ENCODE measurements around the gene SARS2.

The SARS2 gene

DNA sequence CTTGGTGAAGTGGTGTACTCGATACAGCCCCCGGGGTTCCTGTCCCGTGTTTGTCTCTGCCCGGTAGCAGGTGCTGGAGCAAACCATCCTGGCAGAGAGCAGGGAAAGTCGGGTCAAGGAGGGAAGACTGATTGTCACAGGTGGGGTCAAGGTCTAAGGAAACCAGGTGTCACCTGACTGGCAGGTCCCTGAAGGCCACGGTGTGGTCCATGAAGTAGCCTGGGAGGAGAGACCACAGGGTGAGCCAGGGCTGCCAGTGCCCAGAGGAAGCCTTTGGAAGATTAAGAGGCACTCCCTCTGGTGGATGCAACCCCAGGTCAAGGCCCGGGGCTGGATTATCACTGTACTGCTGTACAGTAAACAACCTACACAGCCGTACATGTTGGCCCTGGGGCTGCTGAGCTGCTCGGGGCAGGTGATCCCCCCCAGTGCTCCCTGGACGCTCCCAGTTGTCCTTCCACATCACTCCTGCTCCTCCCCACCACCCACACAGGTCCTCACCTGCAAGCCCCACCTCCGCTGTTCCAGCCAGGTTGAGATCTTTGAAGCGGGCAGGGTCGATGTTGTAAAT, 12.6 kb downstream of the SARS2 start:
- no peak for FAIRE-seq

DNA sequence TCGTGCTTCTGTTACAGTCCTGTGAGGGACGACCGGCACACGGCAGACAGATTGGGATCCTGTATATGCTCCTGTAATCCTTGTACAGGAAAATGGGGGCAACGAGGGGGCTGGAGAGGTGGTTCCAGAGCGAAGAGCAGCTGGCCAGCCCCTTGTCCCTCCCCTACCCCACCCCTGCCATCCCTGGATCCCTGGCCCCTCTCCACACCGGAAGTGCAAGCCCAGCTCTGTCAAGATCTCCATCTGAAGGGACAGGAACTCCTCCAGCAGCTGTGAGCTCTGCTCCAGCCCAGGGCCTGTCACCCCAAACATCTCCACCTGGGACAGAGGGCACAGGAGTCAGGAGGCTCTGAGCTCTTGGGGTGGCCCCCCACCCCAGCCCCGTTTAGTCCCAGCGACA, 13.0 kb downstream of the SARS2 start:
- no peak for FAIRE-seq

DNA sequence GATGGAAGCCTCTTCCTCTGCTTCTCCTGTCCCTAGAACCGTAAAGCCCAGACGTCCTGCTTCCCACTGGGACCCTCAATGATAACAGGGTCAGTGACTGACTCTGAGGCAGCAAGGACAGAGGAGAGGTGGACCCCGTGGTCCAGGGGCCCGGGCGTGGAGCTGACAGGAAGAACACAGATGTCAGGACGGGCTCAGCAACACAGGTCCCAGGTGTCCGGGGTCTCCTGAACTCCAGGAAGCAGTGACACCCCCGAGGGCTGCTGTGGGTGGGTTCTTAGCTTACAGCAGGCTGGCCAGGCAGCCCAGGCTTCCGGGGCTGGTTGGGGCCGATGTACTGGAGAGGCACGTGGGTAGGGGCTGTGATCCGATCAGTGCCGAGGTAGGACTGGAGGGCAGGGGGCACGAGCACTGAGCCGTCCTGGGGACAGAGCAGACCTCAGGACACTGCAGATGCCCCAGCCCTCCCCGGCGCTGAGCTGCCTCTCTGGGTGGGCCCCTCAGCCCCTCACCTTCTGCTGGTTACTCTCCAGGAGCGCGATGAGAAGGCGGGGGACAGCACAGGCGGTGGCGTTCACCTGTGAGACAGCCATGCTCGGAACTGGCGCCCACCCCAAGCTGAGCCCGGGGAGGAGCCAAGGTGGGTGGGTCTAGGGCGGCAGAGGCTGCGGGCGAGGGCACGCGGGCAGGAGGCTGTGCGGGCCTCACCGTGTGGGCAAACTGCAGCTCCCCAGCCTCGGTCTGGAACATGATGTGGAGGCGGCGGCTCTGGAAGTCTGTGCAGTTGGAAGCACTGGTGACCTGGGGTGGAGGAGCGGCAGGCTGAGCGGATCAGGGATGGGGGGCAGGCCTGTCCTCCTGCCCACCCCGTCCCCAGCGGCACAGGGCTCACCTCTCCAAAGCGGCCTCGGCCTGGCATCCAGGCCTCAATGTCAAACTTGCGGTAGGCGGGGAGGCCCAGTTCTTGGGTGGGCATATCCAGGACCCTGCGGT, 14.9 kb downstream of the SARS2 start:
- FAIRE-seq: no peak

DNA sequence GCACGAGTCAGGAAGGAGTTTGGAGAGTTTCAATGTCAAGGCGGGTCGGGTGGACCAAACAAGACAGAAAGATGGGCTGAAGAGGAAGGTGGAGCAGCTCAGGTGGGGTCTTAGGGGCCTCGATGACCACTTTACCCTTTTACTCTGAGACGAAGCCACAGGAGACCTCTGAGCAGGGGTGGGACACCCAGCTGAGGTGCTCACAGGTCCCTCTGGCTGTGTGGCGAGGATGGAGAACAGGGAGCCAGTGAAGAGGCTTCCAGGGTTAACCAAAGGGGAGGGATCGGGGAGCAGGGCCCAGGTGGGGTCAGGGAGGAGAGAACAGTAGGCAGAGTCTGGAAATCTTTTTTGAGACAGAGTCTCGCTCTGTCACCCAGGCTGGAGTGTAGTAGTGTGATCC, 16.6 kb downstream of the SARS2 start:
- no peak for FAIRE-seq

DNA sequence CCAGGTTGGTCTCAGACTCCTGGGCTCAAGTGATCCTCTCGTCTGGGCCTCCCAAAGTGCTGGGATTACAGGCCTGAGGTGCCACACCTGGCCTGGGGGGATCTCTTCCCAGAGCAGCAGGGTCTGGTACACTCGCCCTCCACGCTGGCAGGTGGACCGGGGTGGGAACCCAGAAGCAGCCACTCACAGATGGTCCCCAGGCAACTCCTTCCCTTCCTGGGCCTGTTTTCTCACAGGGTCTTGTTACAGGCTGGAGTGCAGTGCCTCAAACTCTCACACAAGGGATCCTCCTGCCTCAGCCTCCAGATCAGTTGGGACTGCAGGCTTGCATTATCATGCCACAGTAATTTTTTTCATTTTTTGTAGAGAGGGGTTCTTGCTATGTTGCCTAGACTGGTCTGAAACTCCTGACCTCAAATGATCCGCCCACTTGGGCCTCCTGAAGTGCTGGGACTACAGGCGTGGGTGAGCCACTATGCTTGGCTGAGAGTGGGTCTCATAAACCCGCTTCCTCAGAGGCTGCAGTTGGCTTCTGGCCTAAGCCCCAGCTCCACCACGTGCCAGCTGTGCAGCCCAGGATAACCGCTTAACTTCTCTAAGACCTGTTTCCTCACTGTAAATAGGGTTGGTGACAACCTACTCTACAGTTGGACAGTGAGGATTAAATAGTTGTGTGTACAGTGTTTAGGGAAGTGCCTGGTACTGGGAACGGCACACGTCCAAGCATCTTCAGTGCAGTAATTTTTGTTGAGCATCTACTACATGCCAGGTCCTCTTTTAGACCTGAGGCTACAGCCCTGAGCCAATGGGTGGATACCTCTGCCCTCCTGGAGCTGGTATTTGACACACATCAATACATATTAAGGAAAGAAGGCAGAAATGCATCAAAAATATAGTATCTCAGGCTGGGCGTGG, 17.7 kb downstream of the SARS2 start:
- no peak for FAIRE-seq

DNA sequence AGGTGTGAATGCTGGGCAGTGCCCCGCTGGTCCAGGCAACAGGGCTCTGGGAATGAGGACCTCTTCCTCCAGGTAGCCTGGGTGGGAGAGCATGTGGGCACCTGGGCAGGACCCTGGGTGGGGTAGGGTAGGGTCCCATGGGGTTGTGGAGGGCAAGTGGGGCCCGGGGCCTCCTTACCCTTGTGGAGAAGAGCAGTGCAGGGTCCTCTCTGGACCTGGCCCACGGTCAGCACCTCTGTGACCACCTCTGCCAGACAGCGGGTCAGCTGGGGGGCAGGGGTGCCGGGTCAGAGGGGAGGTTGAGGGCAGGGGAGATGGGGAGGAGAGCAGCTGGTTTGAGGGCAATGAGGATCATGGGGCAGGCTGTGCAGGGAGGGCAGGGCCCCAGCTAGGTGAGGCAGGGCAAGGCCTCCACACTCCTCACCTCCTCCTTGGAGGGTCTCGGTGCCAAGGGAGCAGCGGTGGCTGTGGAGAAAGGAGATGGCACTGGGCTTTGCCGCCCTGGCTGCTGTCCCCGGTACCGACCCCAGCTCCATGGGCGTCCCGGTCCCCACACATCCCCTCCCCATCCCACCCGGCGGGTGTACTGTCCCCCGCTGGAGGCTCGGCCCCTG, 19.1 kb downstream of the SARS2 start:
- no peak for FAIRE-seq

DNA sequence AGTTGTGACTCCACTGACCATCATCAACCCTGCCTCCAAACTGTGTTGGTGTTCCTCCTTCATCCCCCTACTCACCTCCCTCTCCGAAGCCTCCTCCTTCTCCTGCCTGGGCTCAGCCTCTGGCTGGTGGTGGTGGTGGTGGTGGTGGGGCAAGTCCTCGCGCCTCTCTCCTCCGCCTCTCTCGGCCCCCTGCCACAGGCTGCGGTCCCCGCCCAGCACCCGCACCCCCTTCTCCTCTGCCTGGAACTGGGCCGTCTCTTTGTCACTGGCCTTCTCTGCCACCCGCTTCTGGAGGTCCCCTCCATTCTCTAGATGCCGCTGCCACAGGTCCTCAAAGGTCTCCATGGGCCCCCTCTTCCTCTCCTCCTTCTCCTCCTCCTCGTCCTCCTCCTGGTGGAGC, 20.1 kb downstream of the SARS2 start:
- FAIRE-seq: no peak

DNA sequence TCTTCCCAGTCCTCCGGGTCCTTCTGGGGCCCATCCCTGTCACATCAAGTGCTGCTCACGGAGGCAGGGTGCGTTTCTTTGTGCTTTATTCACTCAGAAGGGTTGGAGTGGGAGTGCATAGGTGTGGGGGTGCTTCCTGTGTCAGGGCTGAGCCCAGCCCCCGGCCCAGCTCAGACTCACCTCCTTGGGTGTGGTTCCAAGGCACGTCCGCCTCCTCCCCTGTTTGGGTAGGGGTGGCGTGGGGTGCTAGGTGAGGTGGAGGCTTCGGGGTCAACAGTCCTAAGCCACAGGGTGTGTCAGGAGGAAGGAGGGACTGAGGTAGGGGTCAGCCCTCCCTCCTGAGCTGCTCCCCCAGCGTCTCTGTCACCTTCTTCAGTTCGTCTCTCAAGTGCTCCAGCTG, 21.7 kb downstream of the SARS2 start:
- no peak for FAIRE-seq

DNA sequence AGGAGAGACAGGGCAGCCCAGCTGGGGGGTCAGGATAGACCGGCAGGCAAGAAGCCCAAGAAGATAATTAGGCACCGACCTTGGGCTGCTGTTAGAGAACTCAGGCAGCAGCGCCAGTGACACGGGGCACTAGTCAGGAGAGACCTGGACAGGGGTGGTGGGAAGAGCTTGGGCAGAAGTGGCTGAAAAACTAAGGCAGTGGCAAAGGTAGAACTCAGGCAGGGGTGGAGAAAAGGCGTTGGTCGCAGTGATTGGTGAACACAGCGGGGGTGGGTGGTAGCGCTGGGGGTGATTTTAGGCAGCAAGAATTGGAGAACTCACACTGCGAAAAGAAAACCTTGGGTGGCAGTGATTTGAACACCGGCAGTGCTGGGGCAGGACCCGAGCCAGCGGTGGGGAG, 22.9 kb downstream of the SARS2 start:
- no peak for FAIRE-seq

DNA sequence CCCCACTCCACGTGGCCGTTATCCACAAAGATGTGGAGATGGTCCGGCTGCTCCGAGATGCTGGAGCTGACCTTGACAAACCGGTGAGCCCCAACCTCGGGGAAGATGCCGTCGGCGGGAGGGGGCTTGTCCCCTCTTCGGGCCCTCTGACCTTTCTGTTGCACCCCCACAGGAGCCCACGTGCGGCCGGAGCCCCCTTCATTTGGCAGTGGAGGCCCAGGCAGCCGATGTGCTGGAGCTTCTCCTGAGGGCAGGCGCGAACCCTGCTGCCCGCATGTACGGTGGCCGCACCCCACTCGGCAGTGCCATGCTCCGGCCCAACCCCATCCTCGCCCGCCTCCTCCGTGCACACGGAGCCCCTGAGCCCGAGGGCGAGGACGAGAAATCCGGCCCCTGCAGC, 23.3 kb downstream of the SARS2 start:
- FAIRE-seq: no peak

DNA sequence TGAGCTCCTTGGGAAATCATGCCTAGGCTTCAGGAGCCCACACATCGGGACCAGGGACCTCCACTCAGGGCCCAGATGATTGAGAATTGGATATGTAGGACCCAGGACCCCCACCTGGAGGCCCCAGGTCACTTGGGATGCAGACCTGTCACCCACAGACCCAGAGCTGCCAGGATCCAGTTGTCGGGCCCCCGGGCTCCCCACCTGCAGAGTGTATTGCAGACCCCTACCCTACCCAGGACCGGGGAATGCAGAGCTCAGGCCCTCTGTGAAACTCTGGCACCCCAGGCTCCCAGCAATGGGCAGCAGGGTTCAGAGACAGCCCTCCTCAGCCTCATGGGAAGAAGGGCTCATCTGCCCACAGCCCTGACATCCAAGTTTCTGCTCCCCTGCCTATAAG, 24.9 kb downstream of the SARS2 start:
- no peak for FAIRE-seq

DNA sequence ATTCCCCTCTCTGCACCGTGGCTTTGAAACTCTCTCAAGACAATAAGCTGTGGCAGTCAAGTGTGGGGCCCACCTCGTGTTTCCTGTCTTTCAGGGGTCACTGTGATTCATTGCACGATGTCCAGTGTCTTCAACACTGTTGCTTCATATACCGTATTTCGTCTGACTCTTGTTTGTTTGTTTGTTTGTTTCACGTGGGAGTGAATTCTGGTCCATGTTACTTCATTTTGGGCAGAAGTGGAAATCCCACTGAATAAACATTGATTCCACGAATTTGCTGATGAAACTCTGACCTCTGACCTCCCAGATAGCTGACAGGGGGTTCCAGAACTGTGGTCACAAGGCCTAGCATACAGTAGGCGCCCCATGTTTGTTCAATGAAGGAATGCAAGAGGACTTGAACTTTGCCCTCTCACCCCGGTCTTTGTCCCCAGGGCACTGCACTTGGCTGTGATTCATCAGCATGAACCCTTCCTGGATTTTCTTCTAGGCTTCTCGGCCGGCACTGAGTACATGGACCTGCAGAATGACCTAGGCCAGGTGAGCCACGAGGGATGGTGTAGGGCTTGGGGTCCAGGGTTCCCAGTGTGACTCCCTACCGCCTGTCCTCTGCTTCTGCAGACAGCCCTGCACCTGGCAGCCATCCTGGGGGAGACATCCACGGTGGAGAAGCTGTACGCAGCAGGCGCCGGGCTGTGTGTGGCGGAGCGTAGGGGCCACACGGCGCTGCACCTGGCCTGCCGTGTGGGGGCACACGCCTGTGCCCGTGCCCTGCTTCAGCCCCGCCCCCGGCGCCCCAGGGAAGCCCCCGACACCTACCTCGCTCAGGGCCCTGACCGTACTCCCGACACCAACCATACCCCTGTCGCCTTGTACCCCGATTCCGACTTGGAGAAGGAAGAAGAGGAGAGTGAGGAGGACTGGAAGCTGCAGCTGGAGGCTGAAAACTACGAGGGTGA, 25.7 kb downstream of the SARS2 start:
- FAIRE-seq: no peak

DNA sequence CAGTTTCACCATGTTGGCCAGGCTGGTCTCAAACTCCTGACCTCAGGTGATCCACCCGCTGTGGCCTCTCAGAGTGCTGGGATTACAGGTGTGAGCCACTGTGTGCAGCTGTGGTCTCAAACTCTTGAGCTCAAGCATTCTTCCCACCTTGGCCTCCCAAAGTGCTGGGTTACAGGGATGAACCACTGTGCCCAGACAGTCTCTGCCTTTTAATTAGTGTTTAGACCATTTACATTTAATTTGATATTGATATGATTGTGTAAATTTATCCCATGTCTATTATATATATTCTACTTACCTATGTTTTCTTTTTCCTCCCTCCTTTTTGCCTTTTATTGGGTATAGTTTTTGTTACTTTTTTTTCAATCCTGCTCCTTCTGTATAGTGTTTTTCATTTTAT, 28.9 kb downstream of the SARS2 start:
- no peak for FAIRE-seq

DNA sequence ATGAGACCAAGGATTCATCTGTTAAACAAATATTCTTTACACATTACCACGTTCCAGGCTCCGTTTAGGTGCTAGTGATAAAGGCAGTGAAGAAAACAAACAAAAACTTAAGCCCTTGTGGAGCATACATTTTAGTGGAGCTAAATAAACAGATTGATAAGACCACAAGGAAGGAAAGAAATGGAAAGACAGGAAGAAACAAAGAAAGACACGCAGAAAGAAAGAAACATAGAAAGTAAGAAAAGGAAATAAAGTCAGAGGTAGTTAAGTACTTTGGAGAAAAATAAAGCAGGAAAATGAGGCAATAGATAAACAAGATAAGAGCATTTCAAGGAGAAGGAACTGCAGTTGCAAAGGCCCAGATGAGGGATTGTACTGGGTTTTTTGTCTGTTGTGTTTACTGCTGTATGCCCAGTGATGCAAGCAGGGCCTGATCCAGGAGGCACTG, 29.8 kb downstream of the SARS2 start:
- no peak for FAIRE-seq

DNA sequence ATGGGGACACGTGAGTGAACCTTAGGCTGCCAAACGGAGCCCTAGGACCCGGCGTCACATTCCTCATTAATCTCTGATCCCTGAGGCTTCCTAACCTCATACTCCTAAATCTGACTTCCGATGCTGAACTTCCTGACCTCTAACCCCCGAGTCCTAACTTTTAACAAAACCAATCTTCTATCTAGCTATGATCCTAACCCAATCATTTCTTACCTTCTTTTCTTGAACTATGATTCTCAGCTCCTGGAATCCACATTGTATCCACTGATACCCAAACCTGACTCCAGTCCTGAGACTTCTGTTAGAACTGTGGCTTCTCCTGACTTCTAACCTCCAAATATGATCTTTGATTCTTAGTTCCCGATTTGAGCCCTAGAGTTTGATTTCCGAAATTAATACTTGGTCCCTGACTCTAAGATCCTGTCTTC, 30.3 kb downstream of the SARS2 start:
- no peak for FAIRE-seq

DNA sequence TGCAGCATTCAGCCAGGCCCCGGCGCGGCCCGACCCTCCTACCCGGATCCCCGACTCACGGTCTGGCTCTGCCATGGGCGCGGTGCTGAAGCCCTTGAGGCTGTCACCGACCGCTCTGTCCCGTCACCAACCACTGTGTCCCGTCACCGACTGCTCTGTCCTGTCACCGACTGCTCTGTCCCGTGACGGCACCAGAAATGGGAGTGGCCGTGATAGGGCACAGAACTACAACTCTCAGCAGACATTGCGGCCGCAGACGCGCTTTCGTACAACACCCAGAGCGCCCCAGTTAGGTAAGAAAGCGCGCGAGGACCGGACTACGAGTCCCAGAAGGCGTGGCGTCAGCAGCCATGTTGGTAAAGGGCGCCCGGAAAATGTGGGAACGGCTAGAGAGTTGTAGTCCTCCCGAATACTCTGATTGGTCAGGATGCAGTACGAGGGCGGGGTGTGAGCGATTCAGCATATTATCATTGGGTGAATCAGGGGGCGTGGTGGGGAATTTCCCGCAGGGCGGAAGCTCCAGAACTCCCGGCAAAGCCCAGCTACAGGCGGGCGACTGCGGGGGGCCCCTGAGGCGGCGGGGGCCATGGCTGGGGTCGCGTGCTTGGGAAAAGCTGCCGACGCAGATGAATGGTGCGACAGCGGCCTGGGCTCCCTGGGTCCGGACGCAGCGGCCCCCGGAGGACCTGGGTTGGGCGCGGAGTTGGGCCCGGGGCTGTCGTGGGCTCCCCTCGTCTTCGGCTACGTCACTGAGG, 30.9 kb downstream of the SARS2 start, which contains the start of the genes NFKBIB and SIRT2:
TSS of gene NFKBIB (plus strand) at position 523 of the 755 bp plus-strand sequence. CDS start at position 587, 64 bp downstream.
TSS of gene SIRT2 (minus strand) at position 172 of the 755 bp plus-strand sequence. CDS start at position 75, 97 bp downstream.
- peak; percentile 86 for FAIRE-seq

DNA sequence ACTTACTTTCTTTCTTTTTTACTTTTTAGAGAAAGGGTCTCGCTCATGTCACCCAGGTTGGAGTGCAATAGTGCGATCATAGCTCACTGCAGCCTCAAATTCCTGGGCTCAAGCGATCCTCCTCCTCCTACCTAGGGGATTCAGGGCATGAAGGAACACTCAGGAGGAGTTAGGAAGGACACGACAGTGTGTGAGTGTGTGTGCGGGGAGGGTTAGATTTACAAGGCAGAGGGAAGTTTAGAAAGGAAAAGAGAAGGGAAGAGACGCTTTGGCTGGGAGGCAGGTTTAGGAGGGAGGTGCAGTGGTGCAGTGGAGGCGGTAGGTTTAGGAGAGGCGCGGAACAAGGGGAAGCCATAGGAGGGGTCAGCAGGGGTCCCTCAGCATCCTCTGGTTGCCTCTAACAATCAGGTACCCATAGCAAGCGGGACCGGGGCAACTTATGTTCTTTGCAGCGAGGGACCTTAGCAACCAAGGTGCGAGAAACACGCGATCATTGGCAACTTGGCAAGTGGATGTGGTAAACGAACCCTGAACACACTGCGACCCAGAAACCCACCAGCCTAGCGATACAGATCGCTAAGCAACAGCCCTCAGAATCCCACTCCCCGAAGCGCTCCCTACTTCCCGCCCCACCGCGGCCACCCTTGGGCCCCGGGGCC, 31.6 kb downstream of the SARS2 start:
- FAIRE-seq: no peak

DNA sequence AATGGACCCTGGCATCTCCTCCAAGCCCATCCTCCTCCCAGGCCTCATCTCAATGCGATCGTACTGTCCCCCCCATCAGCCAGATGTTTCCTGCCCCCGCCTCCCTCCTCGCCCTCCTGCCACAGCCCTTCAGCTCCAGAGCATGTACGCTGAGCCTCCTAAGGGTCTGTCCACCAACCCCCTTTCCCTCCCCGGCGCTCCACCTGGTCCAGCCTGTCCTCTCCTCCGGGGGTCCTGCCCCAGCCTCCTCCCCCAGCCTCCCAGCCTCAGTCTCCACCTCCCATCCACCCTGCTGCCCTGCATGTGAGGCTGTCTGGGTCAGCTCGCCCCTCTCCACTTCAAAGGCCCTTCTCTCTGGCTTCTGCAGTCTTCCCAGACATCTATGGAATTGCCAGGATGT, 35.6 kb downstream of the SARS2 start:
- no peak for FAIRE-seq

DNA sequence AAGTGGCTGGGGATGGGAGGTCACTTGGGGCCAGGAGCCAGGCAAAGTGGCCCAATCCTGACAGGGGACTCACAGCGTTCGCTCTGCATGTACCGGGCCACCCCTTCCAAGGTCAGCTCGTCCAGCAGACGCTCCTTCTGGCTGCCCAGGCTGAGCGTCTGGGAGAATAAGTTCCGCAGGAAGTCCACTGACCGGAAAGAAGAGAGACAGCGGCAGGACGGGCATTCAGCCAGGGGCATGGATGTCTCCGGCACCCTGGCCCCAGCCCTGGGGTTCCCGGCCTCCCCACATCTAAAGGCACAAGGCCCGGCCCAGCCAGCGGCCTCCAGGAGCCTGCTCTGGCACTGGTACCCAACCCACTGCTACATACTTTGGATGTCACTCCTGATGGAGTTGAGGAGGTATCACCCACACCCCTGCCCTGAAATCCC, 37.2 kb downstream of the SARS2 start:
- no peak for FAIRE-seq

DNA sequence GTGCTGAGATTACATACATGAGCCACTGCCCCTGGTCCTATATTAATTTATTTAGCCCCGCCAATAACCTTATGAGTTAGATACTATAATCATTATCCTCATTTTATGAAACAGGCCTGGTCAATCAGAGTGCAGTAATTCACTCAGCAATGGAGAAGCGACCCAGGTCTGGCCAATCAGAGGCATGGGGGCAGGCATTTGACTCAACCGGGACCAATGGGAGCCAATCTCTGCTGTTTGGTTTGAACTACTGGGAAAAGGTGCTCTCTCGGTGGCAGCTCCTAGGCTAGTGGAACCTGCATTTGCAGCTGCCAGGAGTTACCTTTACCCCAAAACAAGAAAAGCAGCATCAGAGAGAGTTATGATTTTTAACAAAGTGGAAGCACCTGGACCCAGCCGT, 37.7 kb downstream of the SARS2 start:
- no peak for FAIRE-seq

Measured in colon (tissue), 2 donors.